Esophagus muscularis mucosa (tissue), 4 donors: Measurements from ENCODE around the gene ZNF546. TPM values are rescaled to one million over a fixed set of nuclear protein-coding genes. Genes with fewer than 3 reads are reported as not detected.
"Not testable (repeated sequence)": the region's sequence is repeated elsewhere in the genome, so short reads cannot be mapped to it uniquely, and the experiment has no call there.

ENCODE experiments used
- DNase-seq: peaks from one replicate; pipeline ENCODE4 v3.0.0-alpha.2; 2017; ENCODE audit errors: extremely low spot score
- H3K27ac ChIP-seq, 4 donors: fragments of 200-600 bp; sonication (generic); replicated peaks in 1 of 4; 1 replicate in 3 of 4; 2 replicates in 1 of 4; pipeline ENCODE4 v1.5.1; 2016 to 2019; ENCODE audit warnings: mild to moderate bottlenecking in 1 of 4
- H3K27me3 ChIP-seq, 4 donors: fragments of 200-600 bp; sonication (generic); one replicate each; pipeline versions ENCODE4 v1.5.1 to v1.6.0; 2016 to 2019
- H3K36me3 ChIP-seq, 4 donors: fragments of 200-600 bp; sonication (generic); one replicate each; pipeline ENCODE4 v1.5.1; 2016 to 2019
- H3K4me1 ChIP-seq, 4 donors: fragments of 200-600 bp; sonication (generic); one replicate each; pipeline ENCODE4 v1.5.1; 2016 to 2019
- H3K4me3 ChIP-seq, 4 donors: fragments of 200-600 bp; sonication (generic); 1 replicate in 2 of 4; 2 replicates in 2 of 4; pipeline ENCODE4 v1.5.1; 2016 to 2019; ENCODE audit warnings: mild to moderate bottlenecking in 4 of 4, moderate library complexity in 1 of 4
- H3K9me3 ChIP-seq, 4 donors: fragments of 200-600 bp; sonication (generic); 1 replicate in 3 of 4; 2 replicates in 1 of 4; pipeline ENCODE4 v1.5.1; 2016 to 2019
- EP300 ChIP-seq: sonication (generic); formaldehyde crosslinking; IDR thresholded peaks from one replicate; pipeline ENCODE4 v1.6.1; 2017; ENCODE audit warnings: antibody characterized with exemption
- POLR2A ChIP-seq: fragments of 450-650 bp; IDR thresholded peaks from one replicate; pipeline ENCODE4 v1.6.1; 2017; ENCODE audit warnings: antibody characterized with exemption, moderate library complexity, mild to moderate bottlenecking, low read depth
- POLR2AphosphoS5 ChIP-seq, 2 donors: sonication (generic); formaldehyde crosslinking; IDR thresholded peaks; one replicate each; pipeline ENCODE4 v1.6.1; 2017; ENCODE audit warnings: antibody characterized with exemption in 2 of 2
- WGBS: methylation state at CpG from one replicate; pipeline ENCODE4 v1.1.5; 2018; 5-methylcytosine and 5-hydroxymethylcytosine counted together
- intact Hi-C: fragments of 100-400 bp; cut with DNase I; formaldehyde crosslinking; loops from one replicate; pipeline ENCODE4 v1.15.1; 2023
- total RNA-seq, 4 donors: library from RNA; depleted of rRNA; stranded (reverse); fragments of >200 nt; gene quantifications; one replicate each; pipeline versions ENCODE4 v1.1.0 to v1.2.1, GENCODE V29; 2016
- TF ChIP-seq, protein P1 (sequence below), 3 experiments: fragments of 200-600 bp in 2 of 3; fragments of 450-650 bp in 1 of 3; sonication (generic) in 2 of 3; IDR thresholded peaks; one replicate each; pipeline ENCODE4 v1.5.1; 2017 to 2019; ENCODE audit warnings: antibody characterized with exemption in 3 of 3, mild to moderate bottlenecking in 2 of 3, moderate library complexity in 1 of 3

The ZNF546 gene
- total RNA-seq = 1 to 10 TPM; 3.6 to 8.5 (median 5.5) TPM

DNA sequence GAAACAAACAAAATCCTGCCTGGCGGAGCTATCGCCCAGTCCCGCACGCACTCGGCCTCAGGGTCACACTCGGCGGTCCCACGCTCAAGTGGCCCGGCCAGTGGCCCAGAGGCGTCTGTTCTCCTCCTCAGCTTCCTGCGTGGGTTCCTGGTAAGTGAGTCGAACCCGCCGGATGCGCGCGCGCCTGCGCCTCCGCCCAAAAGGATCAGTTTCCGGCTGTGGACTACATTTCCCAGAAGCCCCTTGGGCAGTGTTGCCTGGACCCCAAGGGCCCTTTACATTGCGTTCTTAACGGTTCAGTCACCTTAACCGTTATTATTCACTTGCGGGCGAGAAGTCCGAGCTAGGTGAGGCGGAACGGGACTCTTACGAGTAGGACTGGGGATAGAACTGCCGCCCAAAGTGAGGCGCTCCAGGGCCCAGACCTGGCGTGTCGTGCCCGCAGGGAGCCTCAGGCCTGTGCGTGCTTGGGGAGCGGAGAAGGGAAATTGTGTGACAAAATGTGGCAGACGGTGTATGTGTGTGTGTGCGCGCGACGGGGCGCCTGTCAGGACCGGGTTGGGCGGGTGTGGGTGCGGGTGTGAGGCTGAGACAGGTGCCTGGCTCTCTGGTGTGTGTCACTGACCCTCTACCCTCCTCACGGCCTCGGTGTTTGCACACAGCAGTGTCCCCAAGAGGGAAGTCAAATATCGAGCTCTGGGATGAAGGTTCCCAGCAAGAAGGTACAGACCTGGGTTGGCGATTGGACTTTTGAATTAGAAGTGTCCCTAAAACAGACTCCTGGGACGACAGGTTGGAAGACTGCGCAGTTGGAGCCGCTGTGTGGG, at the start of gene ZNF546:
TSS of gene ZNF546 (plus strand) at position 250 of the 827 bp plus-strand sequence. CDS start 1,267 bp downstream, outside the sequence.
- Histone ChIP-seq H3K36me3 (peaks cover 0 to 15% (median 4%) of the 10 kb centered on the region in 4 donors), H3K27ac (peak within 1 kb of the TSS; percentile 78 to 92 (median 88)), H3K4me3 (peak within 1 kb of the TSS; percentile 57 to 78 (median 66)), H3K27me3 (no peaks in the 10 kb centered on the region), H3K4me1 (peaks cover 15 to 22% (median 18%) of the 10 kb centered on the region in 4 donors), H3K9me3 (no peaks in the 10 kb centered on the region)
- peak; percentile 98 for DNase-seq
- TF ChIP-seq POLR2A (peak; percentile 90), POLR2AphosphoS5 (IDR thresholded peaks at IDR 0.05) (peak; percentile 94 to 98), EP300 (no peak)
- TF ChIP-seq, protein P1, sequence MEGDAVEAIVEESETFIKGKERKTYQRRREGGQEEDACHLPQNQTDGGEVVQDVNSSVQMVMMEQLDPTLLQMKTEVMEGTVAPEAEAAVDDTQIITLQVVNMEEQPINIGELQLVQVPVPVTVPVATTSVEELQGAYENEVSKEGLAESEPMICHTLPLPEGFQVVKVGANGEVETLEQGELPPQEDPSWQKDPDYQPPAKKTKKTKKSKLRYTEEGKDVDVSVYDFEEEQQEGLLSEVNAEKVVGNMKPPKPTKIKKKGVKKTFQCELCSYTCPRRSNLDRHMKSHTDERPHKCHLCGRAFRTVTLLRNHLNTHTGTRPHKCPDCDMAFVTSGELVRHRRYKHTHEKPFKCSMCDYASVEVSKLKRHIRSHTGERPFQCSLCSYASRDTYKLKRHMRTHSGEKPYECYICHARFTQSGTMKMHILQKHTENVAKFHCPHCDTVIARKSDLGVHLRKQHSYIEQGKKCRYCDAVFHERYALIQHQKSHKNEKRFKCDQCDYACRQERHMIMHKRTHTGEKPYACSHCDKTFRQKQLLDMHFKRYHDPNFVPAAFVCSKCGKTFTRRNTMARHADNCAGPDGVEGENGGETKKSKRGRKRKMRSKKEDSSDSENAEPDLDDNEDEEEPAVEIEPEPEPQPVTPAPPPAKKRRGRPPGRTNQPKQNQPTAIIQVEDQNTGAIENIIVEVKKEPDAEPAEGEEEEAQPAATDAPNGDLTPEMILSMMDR (IDR thresholded peaks at IDR 0.05) = peak in 1 of 3 experiments; percentile 28
- intact Hi-C loops = no loop called here
- WGBS = 4% methylated on average over 23 of the region's 53 CpGs

GRCh38 chr19:39949026-39949747, 47.7 kb upstream of the ZNF546 start:
- peak; percentile 39 for DNase-seq
- H3K4me1 ChIP-seq = no peaks in the 10 kb centered on the region
- H3K27me3 ChIP-seq = peaks cover 0 to 32% (median 0%) of the 10 kb centered on the region in 4 donors
- no peak overlapping the region for H3K27ac ChIP-seq
- no peaks in the 10 kb centered on the region for H3K9me3 ChIP-seq
- H3K36me3 ChIP-seq = no peaks in the 10 kb centered on the region
- 73% methylated on average over 2 of the region's 2 CpGs for WGBS
- intact Hi-C loops = no loop called here
- TF ChIP-seq POLR2AphosphoS5 (IDR thresholded peaks at IDR 0.05) (no peak), EP300 (no peak)
- no peak overlapping the region for H3K4me3 ChIP-seq

GRCh38 chr19:39951065-39951650, 45.7 kb upstream of the ZNF546 start:
- WGBS = 83% methylated on average over 2 of the region's 2 CpGs
- H3K9me3 ChIP-seq = no peaks in the 10 kb centered on the region
- H3K27ac ChIP-seq = no peak overlapping the region
- TF ChIP-seq POLR2A (no peak), EP300 (no peak), POLR2AphosphoS5 (IDR thresholded peaks at IDR 0.05) (no peak)
- TF ChIP-seq, protein P1 (IDR thresholded peaks at IDR 0.05) = no peak
- intact Hi-C loops = no loop called here
- no peak for DNase-seq
- H3K4me3 ChIP-seq = no peak overlapping the region
- H3K4me1 ChIP-seq = no peaks in the 10 kb centered on the region
- no peaks in the 10 kb centered on the region for H3K36me3 ChIP-seq
- peaks cover 0 to 31% (median 0%) of the 10 kb centered on the region in 4 donors for H3K27me3 ChIP-seq

- intact Hi-C loops = no loop called here
These were observed 45.2 kb upstream of the ZNF546 start for GRCh38 chr19:39951686-39952085.

GRCh38 chr19:39953915-39954314, 42.9 kb upstream of the ZNF546 start:
- WGBS = 90% methylated on average over 7 of the region's 7 CpGs
- no peak overlapping the region for H3K27ac ChIP-seq
- H3K4me3 ChIP-seq = no peak overlapping the region
- no peaks in the 10 kb centered on the region for H3K36me3 ChIP-seq
- TF ChIP-seq EP300 (no peak), POLR2A (no peak), POLR2AphosphoS5 (IDR thresholded peaks at IDR 0.05) (no peak)
- TF ChIP-seq, protein P1 (IDR thresholded peaks at IDR 0.05) = no peak
- no peak for DNase-seq
- intact Hi-C loops = no loop called here
- H3K9me3 ChIP-seq = no peaks in the 10 kb centered on the region
- no peaks in the 10 kb centered on the region for H3K4me1 ChIP-seq
- peaks cover 0 to 6% (median 0%) of the 10 kb centered on the region in 4 donors for H3K27me3 ChIP-seq

More at GRCh38 chr19:39951686-39952085, 45.2 kb upstream of the ZNF546 start:
- DNase-seq = no peak
- Histone ChIP-seq H3K27me3 (peaks cover 0 to 26% (median 0%) of the 10 kb centered on the region in 4 donors), H3K36me3 (no peaks in the 10 kb centered on the region), H3K9me3 (no peaks in the 10 kb centered on the region), H3K27ac (no peak overlapping the region), H3K4me3 (no peak overlapping the region), H3K4me1 (no peaks in the 10 kb centered on the region)
- WGBS = 39% methylated on average over 3 of the region's 3 CpGs
- no peak for TF ChIP-seq POLR2A

- H3K27me3 ChIP-seq, H3K9me3 ChIP-seq, H3K27ac ChIP-seq, DNase-seq, H3K4me3 ChIP-seq, H3K4me1 ChIP-seq, H3K36me3 ChIP-seq, intact Hi-C loops: not testable (repeated sequence)
- 88% methylated on average over 5 of the region's 5 CpGs for WGBS
These were observed 39.0 kb upstream of the ZNF546 start for GRCh38 chr19:39957886-39958285.

DNA sequence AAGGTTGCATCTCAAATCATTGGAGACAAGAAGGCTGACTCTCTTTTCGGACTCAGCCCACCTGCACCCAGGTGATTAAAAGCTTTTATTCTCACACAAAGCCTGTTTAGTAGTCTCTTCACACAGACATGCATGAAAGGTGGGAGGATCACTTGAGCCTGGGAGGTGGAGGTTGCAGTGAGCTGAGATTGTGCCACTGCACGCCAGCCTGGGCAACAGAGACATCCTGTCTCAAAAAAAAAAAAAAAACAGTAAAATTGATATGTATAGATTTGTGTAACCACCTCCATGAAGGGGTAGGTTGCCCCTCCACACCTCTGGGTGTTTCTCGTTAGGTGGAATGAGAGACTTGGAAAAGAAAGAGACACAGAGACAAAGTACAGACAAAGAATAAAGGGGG, 37.9 kb upstream of the ZNF546 start:
- intact Hi-C loops = not testable (repeated sequence)

DNA sequence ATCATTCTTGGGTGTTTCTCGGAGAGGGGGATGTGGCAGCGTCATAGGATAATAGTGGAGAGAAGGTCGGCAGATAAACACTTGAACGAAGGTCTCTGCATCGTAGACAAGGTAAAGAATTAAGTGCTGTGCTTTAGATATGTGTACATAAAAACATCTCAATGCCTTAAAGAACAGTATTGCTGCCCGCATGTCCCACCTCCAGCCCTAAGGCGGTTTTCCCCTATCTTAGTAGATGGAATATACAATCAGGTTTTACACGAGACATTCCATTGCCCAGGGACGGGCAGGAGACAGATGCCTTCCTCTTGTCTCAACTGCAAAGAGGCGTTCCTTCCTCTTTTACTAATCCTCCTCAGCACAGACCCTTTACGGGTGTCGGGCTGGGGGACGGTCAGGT, 37.5 kb upstream of the ZNF546 start:
- H3K27me3 ChIP-seq, H3K9me3 ChIP-seq, H3K27ac ChIP-seq, H3K4me1 ChIP-seq, H3K36me3 ChIP-seq, DNase-seq, H3K4me3 ChIP-seq, intact Hi-C loops: not testable (repeated sequence)
- 64% methylated on average over 7 of the region's 13 CpGs for WGBS

More for the DNA sequence above, 37.9 kb upstream of the ZNF546 start:
- H3K27me3 ChIP-seq, H3K27ac ChIP-seq, H3K36me3 ChIP-seq, DNase-seq, H3K9me3 ChIP-seq, H3K4me3 ChIP-seq, H3K4me1 ChIP-seq: not testable (repeated sequence)
- 90% methylated on average over 3 of the region's 3 CpGs for whole genome bisulfite sequencing
